GM10847 (cell line): Measurements from ENCODE around the gene SLC2A3.

ENCODE experiments used
- POLR2A ChIP-seq: IDR thresholded peaks from 2 replicates; pipeline ENCODE4 v1.6.1; 2011; ENCODE audit not compliant: insufficient read length; ENCODE audit errors: extremely low read depth

SLC2A3 gene

GRCh38 chr12:7935590-7936581, at the start of gene SLC2A3:
TSS of gene SLC2A3 (minus strand) at chr12:7936187. CDS start at chr12:7936034, 153 bp downstream.
- peak; percentile 45 for TF ChIP-seq POLR2A

GRCh38 chr12:7984900-7985299, 48.9 kb upstream of the SLC2A3 start:
- TF ChIP-seq POLR2A = no peak

- no peak for TF ChIP-seq POLR2A
These were observed 45.5 kb upstream of the SLC2A3 start for GRCh38 chr12:7981446-7981845.

GRCh38 chr12:7973457-7973825, 37.5 kb upstream of the SLC2A3 start:
- TF ChIP-seq POLR2A = no peak

- TF ChIP-seq POLR2A = no peak
These were observed 36.9 kb upstream of the SLC2A3 start for GRCh38 chr12:7972734-7973456.

GRCh38 chr12:7970475-7971252, 34.7 kb upstream of the SLC2A3 start:
- peak; percentile 56 for TF ChIP-seq POLR2A

- no peak for TF ChIP-seq POLR2A
These were observed 30.6 kb upstream of the SLC2A3 start for GRCh38 chr12:7966563-7966962.

- no peak for TF ChIP-seq POLR2A
These were observed 25.6 kb upstream of the SLC2A3 start for GRCh38 chr12:7961395-7962178.

- TF ChIP-seq POLR2A = no peak
These were observed 23.7 kb upstream of the SLC2A3 start for GRCh38 chr12:7959701-7960121.

GRCh38 chr12:7959278-7959677, 23.3 kb upstream of the SLC2A3 start:
- TF ChIP-seq POLR2A = no peak

- TF ChIP-seq POLR2A = no peak
These were observed 15.7 kb upstream of the SLC2A3 start for GRCh38 chr12:7951671-7952070.

- TF ChIP-seq POLR2A = no peak
These were observed 12.7 kb upstream of the SLC2A3 start for GRCh38 chr12:7948589-7949260.

- no peak for TF ChIP-seq POLR2A
These were observed 11.0 kb upstream of the SLC2A3 start for GRCh38 chr12:7947011-7947410.

GRCh38 chr12:7940906-7941305, 4.9 kb upstream of the SLC2A3 start:
- TF ChIP-seq POLR2A = no peak
